GM12878 (cell line): ENCODE results near the gene ECT2. TPM values are rescaled to one million over a fixed set of nuclear protein-coding genes. Genes with fewer than 3 reads are reported as not detected.

Experiments used
- ATAC-seq: fragments of 200-7000 bp; cut with Tn5 transposase; 3 replicates; pipeline ENCODE4 v1.9.1; 2020; ENCODE audit warnings: mild to moderate bottlenecking, moderate library complexity
- BruUV-seq: library from RNA; stranded (reverse); fragments of 400-500 nt; replicated peaks from 2 replicates; lab custom pipeline; 2021; lab: Mats Ljungman, UMichigan
- CTCF ChIA-PET: fragments of 300-600 bp; sonication (Branson Sonifier 250); formaldehyde crosslinking; extraction: SDS; loops from one replicate; lab custom pipeline; 2021; ENCODE audit warnings: inconsistent platforms; lab: Yijun Ruan, JAX
- POLR2A ChIA-PET: fragments of 350-600 bp; formaldehyde crosslinking; extraction: SDS; loops from one replicate; lab custom pipeline; 2021; ENCODE audit warnings: inconsistent platforms; lab: Charles Lee
- RAD21 ChIA-PET: fragments of 300-600 bp; sonication (Branson Sonifier 250); formaldehyde crosslinking; loops from one replicate; lab custom pipeline; 2023; ENCODE audit warnings: antibody characterized with exemption; ENCODE audit not compliant: unreplicated experiment; lab: Charles Lee
- SMC1A ChIA-PET: fragments of 300-600 bp; sonication (Branson Sonifier 250); formaldehyde crosslinking; loops from one replicate; lab custom pipeline; 2023; ENCODE audit not compliant: unreplicated experiment, uncharacterized antibody; lab: Charles Lee
- DNase-seq: peaks from one replicate; pipeline ENCODE4 v3.0.0-alpha.2; 2011; ENCODE audit warnings: low read depth, low spot score
- FAIRE-seq: peaks from 3 replicates; lab custom pipeline; 2011; peaks lifted over from hg19 to GRCh38; lab: Jason Lieb, UNC
- H2AFZ ChIP-seq: 2 replicates; pipeline ENCODE4 v1.6.0; 2011; ENCODE audit warnings: low read depth, low read length, control low read depth; ENCODE audit not compliant: control insufficient read depth
- H3K27ac ChIP-seq: 2 replicates; pipeline ENCODE4 v1.5.1; 2011; ENCODE audit warnings: control low read depth; ENCODE audit not compliant: control insufficient read depth, insufficient read depth
- H3K27me3 ChIP-seq, 2 experiments: replicated peaks in 1 of 2; 2 replicates each; pipeline versions ENCODE4 v1.6.0 to v1.6.1; 2011; ENCODE audit warnings: low read length in 1 of 2; ENCODE audit not compliant: control insufficient read depth in 2 of 2, insufficient read depth in 2 of 2
- H3K36me3 ChIP-seq, 2 experiments: 2 replicates each; pipeline ENCODE4 v1.5.1; 2011; ENCODE audit warnings: low read length in 1 of 2; ENCODE audit not compliant: control insufficient read depth in 2 of 2, insufficient read depth in 2 of 2
- H3K4me1 ChIP-seq: 2 replicates; pipeline ENCODE4 v1.6.1; 2011; ENCODE audit warnings: mild to moderate bottlenecking, low read length, moderate library complexity, mixed read lengths; ENCODE audit not compliant: control insufficient read depth, insufficient read depth
- H3K4me2 ChIP-seq: 2 replicates; pipeline ENCODE4 v1.6.0; 2011; ENCODE audit warnings: control low read depth; ENCODE audit not compliant: control insufficient read depth, insufficient read depth
- H3K4me3 ChIP-seq: fragments of 200-600 bp; sonication (generic); 2 replicates; pipeline ENCODE4 v1.5.1; 2016
- H3K79me2 ChIP-seq: 2 replicates; pipeline ENCODE4 v1.6.0; 2011; ENCODE audit warnings: low read length; ENCODE audit not compliant: control insufficient read depth, insufficient read depth
- H3K9ac ChIP-seq: 2 replicates; pipeline ENCODE4 v1.8.0; 2011; ENCODE audit warnings: low read length, control low read depth, mixed read lengths; ENCODE audit not compliant: control insufficient read depth, insufficient read depth
- H3K9me3 ChIP-seq: replicated peaks from 3 replicates; pipeline ENCODE4 v1.5.1; 2011; ENCODE audit warnings: mild to moderate bottlenecking, low read length; ENCODE audit not compliant: control insufficient read depth, insufficient read depth
- H4K20me1 ChIP-seq: 2 replicates; pipeline ENCODE4 v1.6.0; 2011; ENCODE audit not compliant: control insufficient read depth, insufficient read depth
- BCL3 ChIP-seq: IDR thresholded peaks from 2 replicates; pipeline ENCODE4 v1.6.1; 2011; ENCODE audit warnings: borderline replicate concordance, low read depth, mild to moderate bottlenecking, moderate library complexity, low read length; ENCODE audit not compliant: insufficient read depth, poor library complexity, severe bottlenecking
- BCLAF1 ChIP-seq: fragments of 450-650 bp; IDR thresholded peaks from 2 replicates; pipeline ENCODE4 v1.6.1; 2017; ENCODE audit warnings: antibody characterized with exemption, mild to moderate bottlenecking, moderate library complexity
- CEBPB ChIP-seq, 2 experiments: fragments of 150-350 bp in 1 of 2; IDR thresholded peaks; 2 replicates each; pipeline ENCODE4 v1.6.1; 2012 to 2014; ENCODE audit warnings: low read depth in 2 of 2, low read length in 2 of 2, borderline replicate concordance in 1 of 2, inconsistent platforms in 1 of 2
- CTCF ChIP-seq, 3 experiments: IDR thresholded peaks in 2 of 3; conservative IDR thresholded peaks in 1 of 3; 2 replicates each; pipeline ENCODE4 v1.5.1; 2011; ENCODE audit warnings: low read depth in 3 of 3, low read length in 3 of 3, mild to moderate bottlenecking in 3 of 3, control low read depth in 2 of 3, moderate library complexity in 2 of 3, inconsistent platforms in 1 of 3, mixed read lengths in 1 of 3; ENCODE audit not compliant: control insufficient read depth in 2 of 3, insufficient read depth in 1 of 3; ENCODE audit errors: extremely low read depth in 1 of 3
- GATAD2B ChIP-seq: fragments of 450-650 bp; conservative IDR thresholded peaks from 2 replicates; pipeline ENCODE4 v1.6.1; 2017; ENCODE audit warnings: low read depth, mild to moderate bottlenecking, moderate library complexity
- MAX ChIP-seq: IDR thresholded peaks from 2 replicates; pipeline ENCODE4 v1.6.1; 2012; ENCODE audit warnings: low read depth, low read length, improper control_type of control experiment
- MEF2A ChIP-seq: IDR thresholded peaks from 2 replicates; pipeline ENCODE4 v1.6.1; 2011; ENCODE audit warnings: low read depth, mild to moderate bottlenecking, low read length, moderate library complexity; ENCODE audit not compliant: insufficient read depth
- NFIC ChIP-seq: IDR thresholded peaks from 2 replicates; pipeline ENCODE4 v1.6.1; 2012; ENCODE audit warnings: low read depth, mild to moderate bottlenecking, inconsistent platforms, low read length, moderate library complexity
- PAX8 ChIP-seq: fragments of 450-650 bp; IDR thresholded peaks from 2 replicates; pipeline ENCODE4 v1.6.1; 2017; ENCODE audit warnings: mild to moderate bottlenecking, moderate library complexity
- POLR2AphosphoS2 ChIP-seq: IDR thresholded peaks from 2 replicates; pipeline ENCODE4 v1.6.1; 2011; ENCODE audit warnings: low read depth, mild to moderate bottlenecking, low read length, improper control_type of control experiment, moderate library complexity
- RB1 ChIP-seq: fragments of 450-650 bp; formaldehyde crosslinking; IDR thresholded peaks from 2 replicates; pipeline ENCODE4 v1.6.1; 2017; ENCODE audit warnings: mild to moderate bottlenecking, borderline replicate concordance
- RCOR1 ChIP-seq: conservative IDR thresholded peaks from 2 replicates; pipeline ENCODE4 v1.6.1; 2012; ENCODE audit warnings: low read depth, low read length, improper control_type of control experiment
- RFX5 ChIP-seq: IDR thresholded peaks from 2 replicates; pipeline ENCODE4 v1.6.1; 2011; ENCODE audit warnings: low read depth, low read length, improper control_type of control experiment
- SUPT20H ChIP-seq: IDR thresholded peaks from 2 replicates; pipeline ENCODE4 v1.6.1; 2011; ENCODE audit warnings: low read depth, mild to moderate bottlenecking, low read length, moderate library complexity, borderline replicate concordance; ENCODE audit not compliant: control insufficient read depth
- ZNF217 ChIP-seq: fragments of 450-650 bp; IDR thresholded peaks from 2 replicates; pipeline ENCODE4 v1.6.1; 2017; ENCODE audit warnings: antibody characterized with exemption, mild to moderate bottlenecking
- WGBS: methylation state at CpG from one replicate; pipeline ENCODE4 v1.1.6; 2016; ENCODE audit warnings: low lambda C conversion rate; ENCODE audit not compliant: insufficient replicate concordance, insufficient coverage; ENCODE audit errors: missing lambda C conversion rate; 5-methylcytosine and 5-hydroxymethylcytosine counted together
- in situ Hi-C: fragments of 300-500 bp; cut with MboI; formaldehyde crosslinking; loops from 9 replicates; pipeline ENCODE4 v1.14.3; 2018; ENCODE audit warnings: mixed read lengths
- intact Hi-C: fragments of 100-400 bp; cut with micrococcal nuclease; formaldehyde crosslinking; loops from one replicate; pipeline ENCODE4 v1.14.2; 2022; ENCODE audit not compliant: unreplicated experiment
- polyA plus RNA-seq, 11 experiments: library from polyadenylated mRNA; depleted of rRNA in 4 of 11; unstranded in 6 of 11; stranded (reverse) in 5 of 11; fragments of >200 nt; fragmentation: Nextera tagmentation in 4 of 11; fragmentation: Illumina TruSeq in 1 of 11; extraction: Ambion mirVana in 4 of 11; extraction: Trizol in 1 of 11; gene quantifications; 1 replicate in 1 of 11; 2 replicates in 10 of 11; pipeline versions ENCODE4 v1.2.1 to v1.2.3, GENCODE V29; 2011 to 2016; ENCODE audit warnings: inconsistent platforms in 2 of 11, missing spikeins in 2 of 11, low read depth in 1 of 11
- total RNA-seq, 4 experiments: library from RNA; depleted of rRNA in 3 of 4; stranded (reverse); fragments of >200 nt in 3 of 4; fragmentation: Illumina TruSeq in 1 of 4; extraction: Trizol in 1 of 4; gene quantifications; 2 replicates each; pipeline versions ENCODE4 v1.2.1 to v1.2.3, GENCODE V29; 2013 to 2021

The ECT2 gene
- total and polyA plus RNA-seq, 10 of the 15 experiments (the other 5 are each of a cell fraction or from before 2014, with no cell fraction given), result 21.5 to 47.8 (median 38.2) TPM

GRCh38 chr3:172770382-172770781 lies 19.9 kb downstream of the ECT2 start:
- ATAC-seq, result no peak
- no peak overlapping the region for H3K4me2 ChIP-seq
- POLR2A ChIA-PET, result interaction anchor here (0.5 to 1.7 kb wide), 2 partner anchors 27 to 160 kb away, joined by 5 to 6 read pairs; no protein-coding TSS in a partner anchor
- H3K9me3 ChIP-seq, result no peaks in the 10 kb centered on the region; the same call in 2 of the 3 replicates
- CTCF ChIA-PET, result interaction anchor here (0.8 to 1.8 kb wide), 5 partner anchors 8 to 97 kb away, joined by 3 to 7 read pairs (median 3); partner anchors contain the start of gene ECT2
- H3K4me1 ChIP-seq, result no peaks in the 10 kb centered on the region
- no peak for FAIRE-seq
- no peak overlapping the region for H3K4me3 ChIP-seq
- in situ Hi-C loops (no loop called here), intact Hi-C loops (no loop called here)
- BruUV-seq, result no TSS peak
- TF ChIP-seq POLR2AphosphoS2 (no peak), BCL3 (no peak), MAX (no peak), SUPT20H (no peak), BCLAF1 (no peak), PAX8 (no peak), ZNF217 (no peak), MEF2A (no peak), CEBPB (IDR thresholded peaks at IDR 0.05; ENCODE audit: borderline replicate concordance in 1 of 2, low read depth in 2 of 2, low read length in 2 of 2) (no peak), RB1 (no peak), NFIC (no peak), RFX5 (no peak), CTCF (IDR thresholded peaks at IDR 0.05 in 2 of 3, conservative IDR thresholded peaks at IDR 0.05 in 1 of 3; ENCODE audit: control insufficient read depth in 2 of 3, extremely low read depth in 1 of 3, insufficient read depth in 1 of 3, low read depth in 3 of 3, low read length in 3 of 3) (no peak), GATAD2B (no peak), RCOR1 (no peak)
- DNase-seq, result no peak
- no peak overlapping the region for H3K9ac ChIP-seq
- H3K36me3 ChIP-seq, result peaks cover 3 to 24% of the 10 kb centered on the region in 2 experiments
- no peaks in the 10 kb centered on the region for H3K27me3 ChIP-seq
- RAD21 ChIA-PET, result interaction anchor here (1.0 kb wide), 1 partner anchor 59 kb away, joined by 4 read pairs; the partner anchor contains the start of gene NCEH1
- no peak overlapping the region for H3K27ac ChIP-seq
- no peaks in the 10 kb centered on the region for H3K79me2 ChIP-seq
- 100% methylated on average over 1 of the region's 1 CpG for WGBS
- H2AFZ ChIP-seq, result no peak overlapping the region
- H4K20me1 ChIP-seq, result no peaks in the 10 kb centered on the region; the same call in 1 of the 2 replicates
- SMC1A ChIA-PET, result interaction anchor here (0.5 to 1.6 kb wide), 5 partner anchors 7 to 44 kb away, joined by 3 to 4 read pairs (median 4); no protein-coding TSS in a partner anchor
